Measurements from ENCODE around the gene TRIM15.

GRCh38 chr6:30154061-30154460, 9.3 kb upstream of the TRIM15 start:
- TF ChIP-seq CTCF (IDR thresholded peaks at IDR 0.05) (no peak), HMGXB4 (CRISPR knock-in tag; IDR thresholded peaks at IDR 0.05) (no peak), MAX (CRISPR knock-in tag; IDR thresholded peaks at IDR 0.05) (no peak), ELF4 (CRISPR knock-in tag; IDR thresholded peaks at IDR 0.05; ENCODE audit: low read depth) (no peak), TEAD4 (CRISPR knock-in tag; IDR thresholded peaks at IDR 0.05) (no peak)
